HEK293T (cell line): ENCODE measurements around the gene FUT2.
A peak's percentile ranks its signal among the peaks of the same experiment; 100 is the strongest.
"Not testable (repeated sequence)": the region's sequence is repeated elsewhere in the genome, so short reads cannot be mapped to it uniquely, and the experiment has no call there.

Experiments used
- CTCF ChIA-PET: fragments of 350-600 bp; formaldehyde crosslinking; extraction: SDS; loops from one replicate; lab custom pipeline; 2021; ENCODE audit warnings: antibody characterized with exemption, inconsistent platforms; lab: Yijun Ruan, JAX
- POLR2A ChIA-PET: fragments of 350-600 bp; formaldehyde crosslinking; extraction: SDS; loops from one replicate; lab custom pipeline; 2020; ENCODE audit warnings: antibody characterized with exemption, inconsistent platforms; lab: Yijun Ruan, JAX
- DNase-seq: peaks from one replicate; pipeline ENCODE4 v3.0.0; 2012; ENCODE audit warnings: mixed read lengths; ENCODE audit errors: extremely low spot score
- ARNT ChIP-seq: fragments of 450-650 bp; IDR thresholded peaks from 2 replicates; pipeline ENCODE4 v1.6.1; 2017; ENCODE audit warnings: mild to moderate bottlenecking
- BHLHE40 ChIP-seq: fragments of 450-650 bp; IDR thresholded peaks from 2 replicates; pipeline ENCODE4 v1.6.1; 2016; ENCODE audit warnings: mild to moderate bottlenecking, moderate library complexity, borderline replicate concordance
- CTBP1 ChIP-seq: fragments of 450-650 bp; IDR thresholded peaks from 2 replicates; pipeline ENCODE4 v1.6.1; 2016; ENCODE audit warnings: borderline replicate concordance
- ELF4 ChIP-seq: fragments of 450-650 bp; IDR thresholded peaks from 2 replicates; pipeline ENCODE4 v1.6.1; 2017; ENCODE audit warnings: antibody characterized with exemption
- FOXA1 ChIP-seq: fragments of 450-650 bp; IDR thresholded peaks from 2 replicates; pipeline ENCODE4 v1.6.1; 2016; ENCODE audit warnings: mild to moderate bottlenecking
- FOXK2 ChIP-seq: fragments of 450-650 bp; IDR thresholded peaks from 2 replicates; pipeline ENCODE4 v1.6.1; 2016; ENCODE audit warnings: mild to moderate bottlenecking
- FOXM1 ChIP-seq: fragments of 450-650 bp; IDR thresholded peaks from 2 replicates; pipeline ENCODE4 v1.6.1; 2017; ENCODE audit warnings: mild to moderate bottlenecking, borderline replicate concordance
- HDGF ChIP-seq: fragments of 450-650 bp; IDR thresholded peaks from 2 replicates; pipeline ENCODE4 v1.6.1; 2017; ENCODE audit warnings: antibody characterized with exemption, borderline replicate concordance
- L3MBTL2 ChIP-seq: fragments of 450-650 bp; conservative IDR thresholded peaks from 2 replicates; pipeline ENCODE4 v1.6.1; 2016; ENCODE audit warnings: mild to moderate bottlenecking
- LEF1 ChIP-seq: fragments of 450-650 bp; IDR thresholded peaks from 2 replicates; pipeline ENCODE4 v1.6.1; 2017; ENCODE audit warnings: mild to moderate bottlenecking, borderline replicate concordance
- NFRKB ChIP-seq: fragments of 450-650 bp; IDR thresholded peaks from 2 replicates; pipeline ENCODE4 v1.6.1; 2016; ENCODE audit warnings: mild to moderate bottlenecking, moderate library complexity
- PKNOX1 ChIP-seq: fragments of 450-650 bp; IDR thresholded peaks from 2 replicates; pipeline ENCODE4 v1.6.1; 2016
- SP1 ChIP-seq: fragments of 450-650 bp; IDR thresholded peaks from 2 replicates; pipeline ENCODE4 v1.6.1; 2017
- SUZ12 ChIP-seq: fragments of 450-650 bp; IDR thresholded peaks from 2 replicates; pipeline ENCODE4 v1.6.1; 2016; ENCODE audit warnings: mild to moderate bottlenecking
- TARDBP ChIP-seq: fragments of 450-650 bp; IDR thresholded peaks from 2 replicates; pipeline ENCODE4 v1.6.1; 2016
- ZNF384 ChIP-seq: fragments of 450-650 bp; IDR thresholded peaks from 2 replicates; pipeline ENCODE4 v1.6.1; 2016

Gene FUT2

GRCh38 chr19:48654299-48655059 is 41.3 kb upstream of the FUT2 start:
- POLR2A ChIA-PET, result interaction anchor here (0.6 kb wide), 1 partner anchor 35 kb away, joined by 3 read pairs; the partner anchor contains the start of genes RPL18 and SPHK2
- CTCF ChIA-PET, result no interaction called here
- TF ChIP-seq BHLHE40 (no peak), SP1 (no peak), ELF4 (no peak), FOXM1 (no peak), SUZ12 (no peak), TARDBP (no peak), HDGF (no peak), FOXK2 (no peak)
- no peak for DNase-seq

GRCh38 chr19:48656840-48657474 is 38.8 kb upstream of the FUT2 start:
- no peak for DNase-seq
- CTCF ChIA-PET, result no interaction called here
- TF ChIP-seq CTBP1, result no peak
- POLR2A ChIA-PET, result interaction anchor here (0.6 to 1.1 kb wide), 4 partner anchors 11 to 621 kb away, joined by 3 to 4 read pairs (median 4); partner anchors contain the start of genes BCAT2 and CA11

- CTCF ChIA-PET, DNase-seq: not testable (repeated sequence)
- POLR2A ChIA-PET, result interaction anchor here (0.6 to 1.3 kb wide), 4 partner anchors 12 to 621 kb away, joined by 3 to 4 read pairs (median 3); partner anchors contain the start of genes BCAT2 and CA11
These were observed 37.9 kb upstream of the FUT2 start for GRCh38 chr19:48657828-48658227.

GRCh38 chr19:48658483-48658882 is 37.3 kb upstream of the FUT2 start:
- CTCF ChIA-PET, result no interaction called here
- TF ChIP-seq FOXK2, result no peak
- TF ChIP-seq BHLHE40, result no peak
- no peak for TF ChIP-seq TARDBP
- TF ChIP-seq HDGF, result no peak
- no peak for TF ChIP-seq PKNOX1
- no peak for TF ChIP-seq NFRKB
- TF ChIP-seq ZNF384, result no peak
- POLR2A ChIA-PET, result interaction anchor here (1.3 kb wide), 1 partner anchor 12 kb away, joined by 3 read pairs; the partner anchor contains the start of gene CA11
- no peak for DNase-seq

DNA sequence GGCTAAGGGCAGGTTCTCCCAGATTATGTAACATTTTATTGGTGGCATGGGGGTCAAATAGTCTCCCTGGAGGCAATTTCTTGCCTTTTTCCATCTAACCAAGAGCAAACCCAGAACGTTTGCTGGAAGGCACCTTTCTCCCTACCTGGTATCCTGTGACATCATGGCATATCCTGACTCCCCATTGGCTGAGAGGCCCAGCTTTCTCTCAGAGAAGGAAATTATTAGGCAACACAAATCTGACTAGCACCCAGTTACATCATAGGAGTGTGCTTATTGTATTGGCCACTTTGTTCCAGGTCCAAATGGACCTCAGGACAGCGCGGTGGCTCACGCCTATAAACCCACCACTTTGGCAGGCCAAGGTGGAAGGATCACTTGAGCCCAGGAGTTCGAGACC is 36.0 kb upstream of the FUT2 start:
- POLR2A ChIA-PET, result no interaction called here
- CTCF ChIA-PET, result no interaction called here
- no peak for DNase-seq
- TF ChIP-seq PKNOX1 (no peak), HDGF (no peak), ELF4 (no peak), CTBP1 (no peak), BHLHE40 (no peak), LEF1 (no peak), L3MBTL2 (no peak), SUZ12 (no peak), TARDBP (no peak), ARNT (no peak), FOXA1 (no peak), FOXK2 (no peak), NFRKB (no peak), ZNF384 (no peak), FOXM1 (no peak), SP1 (no peak)

DNA sequence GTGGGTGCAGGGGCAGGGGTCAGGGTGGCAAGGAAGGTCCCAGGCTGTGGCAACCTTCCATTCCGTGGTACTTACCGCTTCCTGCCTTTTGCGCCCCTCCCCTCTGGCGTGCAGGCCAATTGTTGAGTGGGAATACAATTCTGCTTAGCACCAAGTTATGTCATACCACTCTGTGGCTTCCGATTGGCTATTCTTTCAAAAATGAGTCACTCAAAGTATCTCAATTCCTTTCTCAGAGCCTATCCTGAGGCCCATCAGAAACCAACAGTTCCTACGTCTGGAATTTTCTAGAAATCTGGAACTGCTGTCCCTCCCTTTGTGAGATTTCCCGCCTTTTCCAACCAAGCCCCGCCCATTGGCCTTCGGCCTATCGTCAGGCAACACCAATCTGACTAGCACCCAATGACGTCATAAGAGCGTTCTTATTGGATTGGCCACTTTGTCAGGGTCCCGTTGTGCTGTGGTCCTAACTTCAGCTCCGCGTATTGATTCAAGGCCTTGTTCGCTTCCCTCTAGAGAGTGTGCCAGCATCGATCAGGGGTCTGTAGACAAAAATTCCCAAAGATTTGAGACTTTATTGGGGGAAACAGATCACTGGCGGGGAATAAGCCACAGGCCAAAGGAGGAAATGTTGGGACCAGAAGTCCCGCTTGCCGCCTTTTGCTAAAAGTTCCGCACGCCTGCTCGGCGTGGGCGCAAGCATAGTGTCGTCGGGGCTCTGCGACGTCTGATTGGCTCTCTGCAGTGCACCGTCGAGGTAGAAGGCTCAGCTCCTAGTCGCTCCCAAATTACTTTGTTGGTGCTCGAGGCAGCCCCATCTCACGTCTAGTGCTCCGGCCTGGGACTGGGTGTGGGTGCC is 34.7 kb upstream of the FUT2 start:
- ChIA-PET CTCF (interaction anchor here (0.9 kb wide), 1 partner anchor 14 kb away, joined by 3 read pairs; no protein-coding TSS in a partner anchor), POLR2A (interaction anchor here (0.9 kb wide), 1 partner anchor 15 kb away, joined by 3 read pairs; the partner anchor contains the start of gene CA11)
- peak; percentile 97 for DNase-seq
- no peak for TF ChIP-seq TARDBP
- peak; percentile 92 for TF ChIP-seq L3MBTL2
- TF ChIP-seq HDGF, result no peak

DNA sequence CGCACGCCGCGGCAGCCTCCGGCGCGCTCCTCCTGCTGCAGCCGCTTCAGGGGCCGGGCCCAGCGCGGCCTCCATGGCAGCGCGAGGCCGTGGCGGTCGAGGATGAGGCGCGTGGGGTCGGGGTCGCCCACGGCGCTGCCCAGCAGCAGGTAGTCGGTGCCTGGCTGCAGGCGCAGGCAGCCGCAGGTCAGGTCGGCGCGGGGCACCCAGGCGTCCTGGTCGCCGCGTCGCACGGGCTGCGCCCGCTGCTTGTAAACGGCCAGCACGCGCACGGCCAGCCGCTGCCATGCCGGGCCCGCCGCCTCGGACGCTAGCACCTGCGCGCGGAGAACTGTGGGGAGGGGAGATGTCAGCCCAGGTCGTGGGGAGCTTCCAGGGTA is 34.1 kb upstream of the FUT2 start:
- ChIA-PET POLR2A (no interaction called here), CTCF (no interaction called here)
- no peak for DNase-seq
- TF ChIP-seq ELF4, result no peak
- TF ChIP-seq SUZ12, result no peak
- TF ChIP-seq TARDBP, result no peak
- TF ChIP-seq LEF1, result no peak
- TF ChIP-seq CTBP1, result no peak
- TF ChIP-seq ZNF384, result no peak
- no peak for TF ChIP-seq FOXA1
- no peak for TF ChIP-seq SP1
